Spleen (tissue), 7 donors: ENCODE data around the gene SSR1.

Experiments
- CTCF ChIP-seq, 11 experiments: fragments of 200-600 bp in 7 of 11; fragments of 450-650 bp in 4 of 11; sonication (generic) in 4 of 11; IDR thresholded peaks in 8 of 11; conservative IDR thresholded peaks in 3 of 11; 1 replicate in 7 of 11; 2 replicates in 4 of 11; pipeline versions ENCODE4 v1.4.0 to v1.8.0; 2016 to 2021; ENCODE audit warnings: antibody characterized with exemption in 11 of 11, inconsistent platforms in 4 of 11, mild to moderate bottlenecking in 1 of 11
- POLR2AphosphoS5 ChIP-seq, 3 donors: sonication (generic); formaldehyde crosslinking; IDR thresholded peaks; one replicate each; pipeline ENCODE4 v1.5.1; 2017; ENCODE audit warnings: antibody characterized with exemption in 3 of 3
- donor health status: DM: no; HTN: no; CAD: no; lungs with moderate emphysema.
- donor health status: DM: no; HTN: no; CAD: no.
- donor health status: DM: no; HTN: no; CAD: no.

DNA sequence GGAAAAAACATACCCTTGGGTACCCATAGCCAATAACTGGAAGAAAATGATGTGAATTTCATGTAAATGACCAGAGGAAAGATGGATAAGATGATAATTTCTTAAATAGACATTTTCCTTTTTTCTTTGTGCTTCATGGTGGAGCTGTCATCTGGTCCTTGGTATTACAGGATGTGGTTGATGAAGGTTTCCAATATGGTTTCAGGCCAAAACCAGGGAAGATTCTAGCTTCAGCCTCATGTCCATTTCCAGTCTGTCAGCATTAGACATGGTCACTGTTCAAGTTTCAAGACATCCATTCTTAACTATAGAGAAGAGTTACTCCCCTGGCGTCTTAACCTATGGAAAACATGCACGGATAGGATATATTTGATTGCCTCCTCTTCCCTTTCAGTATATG, 63.6 kb downstream of the SSR1 start:
- TF ChIP-seq CTCF (IDR thresholded peaks at IDR 0.05 in 8 of 11, conservative IDR thresholded peaks at IDR 0.05 in 3 of 11) (no peak), POLR2AphosphoS5 (IDR thresholded peaks at IDR 0.05) (no peak)
